ENCODE measurements around the gene TPGS1.
A peak's percentile ranks its signal among the peaks of the same experiment; 100 is the strongest.
"Not testable (repeated sequence)": the region's sequence is repeated elsewhere in the genome, so short reads cannot be mapped to it uniquely, and the experiment has no call there.

TPGS1 gene

DNA sequence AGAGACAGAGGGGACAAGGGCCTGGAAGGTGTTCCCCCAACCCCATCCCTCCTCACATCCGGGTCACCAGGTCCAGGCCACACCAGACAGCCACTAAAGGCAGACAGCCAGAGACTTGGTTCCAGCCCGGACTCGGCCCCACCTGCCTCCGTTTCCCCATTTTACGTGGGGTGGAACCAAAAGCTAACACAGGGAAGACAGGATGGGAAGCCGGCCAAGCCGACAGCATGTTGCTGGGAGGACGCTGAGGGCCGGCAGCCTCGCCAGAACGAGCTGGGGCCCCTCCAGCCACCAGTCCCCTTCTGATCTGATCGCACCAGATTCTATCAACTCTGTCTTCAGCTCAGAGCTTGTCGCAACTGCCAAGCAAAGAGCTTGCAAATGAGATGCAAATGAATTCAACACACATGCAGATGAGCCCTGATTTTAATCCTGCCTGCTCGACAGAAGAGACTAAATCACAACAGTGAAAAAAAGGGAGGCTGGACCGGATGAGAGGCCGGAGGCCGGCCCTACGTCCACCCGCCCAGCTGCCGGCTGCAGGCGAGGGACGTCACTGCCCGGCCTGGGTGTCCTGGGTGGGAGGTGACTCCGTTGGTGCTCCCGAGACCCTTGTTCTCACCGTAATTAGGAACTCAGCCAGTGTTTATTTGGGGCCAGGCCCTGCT, 28.9 kb upstream of the TPGS1 start:
- DNase-seq = no peak

DNA sequence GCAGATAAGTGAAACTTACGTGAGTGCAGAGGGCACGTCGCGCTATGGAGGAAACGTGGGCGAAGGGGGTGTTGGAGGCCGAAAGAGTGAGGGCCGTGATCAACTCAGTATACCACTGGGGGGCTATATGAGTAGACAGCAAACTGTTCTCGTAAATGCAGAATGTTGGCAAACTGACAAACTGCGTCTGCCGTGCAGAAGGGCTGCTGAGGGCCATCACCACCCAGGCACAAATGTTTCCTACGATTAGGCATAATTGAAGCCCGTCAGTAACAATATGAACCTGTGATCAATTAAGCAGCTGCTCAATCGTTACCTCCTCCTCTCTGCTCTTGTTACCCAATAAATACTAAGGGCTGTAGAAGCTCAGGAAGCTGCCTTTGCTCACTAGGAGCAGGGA, 28.3 kb upstream of the TPGS1 start:
- DNase-seq = no peak

DNA sequence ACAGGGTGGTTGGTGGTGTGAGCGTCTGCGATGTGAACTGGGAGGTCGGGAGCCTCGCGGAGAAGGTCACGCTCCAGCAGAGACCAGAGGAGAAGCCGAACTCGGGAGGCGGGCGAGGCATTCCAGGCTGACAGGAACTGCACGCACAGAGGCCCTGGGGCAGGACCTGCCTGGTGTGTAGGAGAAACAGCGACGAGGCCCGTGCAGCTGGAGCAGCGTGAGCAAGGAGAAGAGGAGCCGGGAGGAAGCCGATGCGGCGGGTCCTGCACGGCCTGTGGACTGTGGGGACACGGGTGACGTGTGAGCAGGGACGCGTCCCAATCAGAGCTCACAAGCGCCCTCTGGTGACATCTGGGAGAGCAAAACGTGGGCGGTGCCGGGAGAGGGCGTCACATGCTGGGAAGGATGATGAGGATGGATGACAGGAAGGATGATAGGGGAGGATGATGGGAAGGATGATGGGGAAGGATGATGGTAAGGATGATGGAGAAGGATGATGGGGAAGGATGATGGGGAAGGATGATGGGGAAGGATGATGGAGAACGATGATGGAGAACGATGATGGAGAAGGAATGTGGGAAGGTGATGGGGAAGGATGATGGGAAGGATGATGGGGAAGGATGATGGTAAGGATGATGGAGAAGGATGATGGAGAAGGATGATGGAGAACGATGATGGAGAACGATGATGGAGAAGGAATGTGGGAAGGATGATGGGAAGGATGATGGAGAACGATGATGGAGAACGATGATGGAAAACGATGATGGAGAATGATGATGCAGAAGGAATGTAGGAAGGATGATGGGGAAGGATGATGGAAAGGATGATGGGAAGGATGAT, 27.1 kb upstream of the TPGS1 start:
- DNase-seq = peak in 4 of 6 experiments; percentile 34 to 49 (median 36)

DNA sequence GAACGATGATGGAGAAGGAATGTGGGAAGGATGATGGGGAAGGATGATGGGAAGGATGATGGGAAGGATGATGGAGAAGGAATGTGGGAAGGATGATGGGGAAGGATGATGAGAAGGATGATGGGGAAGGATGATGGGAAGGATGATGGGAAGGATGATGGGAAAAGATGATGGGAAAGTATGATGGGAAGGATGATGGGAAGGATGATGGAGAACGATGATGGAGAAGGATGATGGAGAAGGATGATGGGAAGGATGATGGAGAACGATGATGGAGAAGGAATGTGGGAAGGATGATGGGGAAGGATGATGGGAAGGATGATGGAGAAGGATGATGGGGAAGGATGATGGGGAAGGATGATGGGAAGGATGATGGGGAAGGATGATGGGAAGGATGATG, 26.2 kb upstream of the TPGS1 start:
- not testable (repeated sequence) for DNase-seq

DNA sequence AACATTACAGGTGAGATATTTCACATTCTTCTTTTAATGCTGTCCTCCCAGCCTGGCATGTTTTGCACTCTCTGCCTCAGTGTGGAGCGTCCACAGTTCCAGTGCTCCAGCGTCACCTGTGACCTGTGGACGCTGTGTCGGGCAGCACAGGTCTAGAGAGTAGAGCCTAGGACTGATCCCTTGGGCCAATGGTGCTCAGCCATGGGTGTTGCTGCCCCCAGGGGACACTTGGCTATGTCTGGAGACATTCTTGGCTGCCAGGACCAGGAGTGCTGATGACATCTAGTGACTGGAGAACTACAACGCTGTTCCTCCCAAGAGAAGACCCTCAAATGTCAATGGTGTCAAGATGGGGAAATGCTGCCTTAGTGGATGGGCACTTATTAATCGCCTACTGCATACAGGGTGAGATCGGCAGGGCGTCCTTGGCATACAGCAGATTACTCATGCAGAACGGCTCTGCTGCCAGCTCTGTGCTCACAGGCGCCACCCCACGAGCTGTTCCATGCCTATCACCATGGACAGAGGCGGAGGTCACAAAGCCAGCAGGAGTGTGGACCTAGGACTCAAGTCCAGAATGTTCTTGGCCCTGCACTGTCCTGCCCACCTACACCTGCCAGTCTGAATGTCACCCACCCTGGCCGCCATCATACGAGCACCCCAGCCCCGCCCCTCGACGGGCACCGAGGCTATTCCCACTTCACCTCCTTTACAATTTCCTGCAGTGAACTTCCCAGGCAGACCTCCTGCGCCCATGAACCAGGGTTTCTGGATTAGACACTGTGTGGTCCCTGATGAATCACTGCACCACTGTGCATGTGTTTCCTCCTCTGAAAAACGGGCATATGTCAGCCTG, 24.9 kb upstream of the TPGS1 start:
- no peak for DNase-seq

DNA sequence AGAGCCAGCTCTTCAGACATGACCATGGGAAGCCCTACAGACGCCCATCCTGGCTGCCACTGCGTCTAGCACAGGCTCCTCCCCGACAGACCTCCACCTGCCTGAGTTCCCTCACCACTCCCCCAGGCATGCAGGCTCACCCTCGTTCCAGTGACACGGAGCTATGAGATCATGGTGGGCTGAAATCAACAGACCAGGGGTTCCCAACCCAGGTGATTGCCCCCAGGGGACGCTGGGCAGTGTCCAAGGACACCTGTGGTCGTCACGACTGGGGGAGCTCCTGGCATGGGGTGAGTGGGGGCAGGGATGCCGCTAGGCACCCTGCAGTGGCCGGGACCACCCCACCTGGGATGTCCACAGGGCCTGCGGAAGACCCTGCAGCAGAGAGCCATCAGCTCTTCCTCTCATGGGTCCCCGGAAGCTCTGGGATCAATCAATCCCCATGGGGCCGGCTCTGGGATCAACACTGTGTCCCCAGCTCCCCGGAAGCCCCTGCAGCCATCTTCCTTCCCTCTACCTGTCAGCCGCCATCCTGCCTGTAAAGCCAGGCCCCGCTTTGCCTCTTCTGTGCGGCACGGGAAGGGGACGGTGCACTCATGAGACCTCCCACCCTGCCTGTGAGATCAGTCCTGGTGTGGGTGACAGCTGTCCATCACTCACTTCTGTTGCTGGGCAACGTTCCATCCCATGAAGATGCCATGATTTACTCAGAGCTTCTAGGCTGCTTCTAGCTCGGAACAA, 23.8 kb upstream of the TPGS1 start:
- no peak for DNase-seq

DNA sequence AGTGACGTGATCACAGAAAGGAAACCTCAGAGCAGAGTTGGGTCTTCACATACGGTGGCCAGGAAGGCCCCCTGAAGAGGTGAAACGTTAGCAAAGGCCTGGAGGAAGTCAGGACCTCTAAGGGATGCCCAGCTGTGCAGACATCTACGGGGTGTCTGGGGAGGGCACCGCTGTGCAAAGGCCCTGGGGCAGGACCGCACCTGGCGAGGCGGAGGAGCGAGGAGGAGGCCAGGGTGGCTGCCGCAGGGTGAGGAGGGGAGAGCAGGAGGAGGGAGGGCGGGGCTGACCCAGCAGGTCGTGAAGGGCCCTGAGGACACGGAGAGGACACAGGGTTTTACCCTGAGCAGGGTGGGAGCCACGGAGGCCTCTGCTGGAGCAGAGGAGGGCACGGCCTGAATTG, 22.8 kb upstream of the TPGS1 start:
- no peak for DNase-seq

DNA sequence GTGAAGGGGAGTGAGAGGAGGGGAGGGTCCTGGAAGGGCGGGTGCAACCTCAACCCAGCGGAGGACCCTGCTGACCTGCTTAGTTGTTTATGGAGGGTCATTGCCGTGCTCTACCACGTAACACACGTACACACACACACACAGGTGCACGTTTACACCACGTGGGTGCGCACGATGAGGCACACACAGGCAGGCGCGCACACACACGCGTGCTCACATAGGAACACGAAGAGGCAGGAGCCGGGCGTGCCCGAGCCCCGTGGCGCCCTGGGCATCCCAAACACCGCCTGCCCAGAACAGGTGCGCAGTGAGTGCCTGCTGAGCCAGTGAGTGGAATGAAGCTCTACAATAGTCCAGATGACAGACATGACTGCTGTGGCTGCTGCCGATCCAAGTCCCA, 22.2 kb upstream of the TPGS1 start:
- no peak for DNase-seq

DNA sequence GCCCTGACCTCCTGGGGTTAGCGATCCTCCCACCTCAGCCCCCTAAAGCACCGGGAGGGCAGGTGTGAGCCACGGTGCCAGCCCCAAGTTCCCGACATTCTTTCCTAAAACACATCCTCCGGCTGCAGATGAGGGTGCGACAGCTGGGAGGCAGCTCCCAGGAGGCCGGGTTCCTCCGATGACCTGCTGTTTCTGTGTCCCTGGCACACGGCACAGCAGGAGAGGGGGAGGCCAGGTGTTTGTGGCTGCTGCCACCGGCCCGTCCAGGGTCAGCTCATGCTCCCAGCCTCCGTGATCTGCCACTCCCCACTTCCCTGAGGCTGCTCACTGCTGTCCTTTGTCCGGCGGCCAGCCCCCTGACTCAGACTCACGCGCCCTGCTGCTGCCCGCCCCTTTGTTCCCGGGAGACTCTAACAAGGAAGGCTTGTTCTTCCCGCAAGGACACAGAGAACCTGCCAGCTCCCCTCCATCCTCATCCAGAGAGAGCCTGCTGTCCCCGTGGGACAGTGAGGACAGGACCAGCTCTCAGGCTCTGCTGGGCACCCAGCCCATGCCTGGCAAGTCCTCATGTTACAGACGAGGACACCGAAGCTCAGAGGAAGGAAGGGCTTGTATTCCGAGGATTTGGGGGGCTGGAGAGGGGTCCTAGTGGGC, 21.6 kb upstream of the TPGS1 start:
- no peak for DNase-seq

DNA sequence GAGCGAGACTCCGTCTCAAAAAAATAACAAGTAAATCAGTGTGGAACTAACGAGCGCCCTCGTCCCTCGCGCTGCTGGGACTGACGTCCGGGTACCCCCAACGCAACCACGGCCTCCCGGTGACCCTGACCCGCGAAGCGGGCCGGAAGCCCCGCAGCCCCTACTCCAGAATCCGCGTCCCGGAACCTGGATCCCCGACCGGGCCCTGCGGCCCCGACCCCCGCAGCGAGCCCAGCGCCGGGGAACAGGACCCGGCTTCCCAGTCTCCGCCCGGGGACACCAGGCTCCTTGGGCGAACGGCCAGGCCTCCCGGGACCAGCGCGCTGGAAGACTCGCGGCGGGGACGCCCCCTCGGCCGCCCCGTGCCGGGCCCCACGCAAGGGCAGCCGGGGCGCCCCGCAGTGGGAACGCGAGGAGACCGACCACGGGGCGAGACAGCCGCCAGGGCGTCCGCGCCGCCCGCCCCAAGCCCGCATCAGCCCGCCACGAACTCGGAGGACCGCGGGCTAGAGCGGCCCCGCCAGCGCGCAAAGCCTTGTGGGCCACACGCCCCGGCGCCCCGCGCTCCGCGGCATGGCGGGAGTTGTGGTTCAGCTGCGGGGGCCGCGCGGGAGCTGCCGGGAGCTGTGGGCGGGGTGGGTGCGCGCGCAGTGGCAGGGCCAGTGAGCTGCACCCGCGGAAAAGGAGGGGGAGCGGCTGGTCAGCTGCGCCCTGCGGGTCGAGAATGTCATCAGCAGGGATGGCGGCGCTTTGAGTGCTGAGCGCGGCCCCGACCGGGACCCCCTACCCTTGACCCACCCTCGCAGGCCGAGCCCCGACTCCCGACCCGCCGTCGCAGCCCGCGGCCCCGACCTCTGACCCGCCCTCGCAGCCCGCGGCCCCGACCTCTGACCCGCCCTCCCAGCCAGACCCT, 18.5 kb upstream of the TPGS1 start:
- peak; percentile 80 to 91 (median 88) for DNase-seq

DNA sequence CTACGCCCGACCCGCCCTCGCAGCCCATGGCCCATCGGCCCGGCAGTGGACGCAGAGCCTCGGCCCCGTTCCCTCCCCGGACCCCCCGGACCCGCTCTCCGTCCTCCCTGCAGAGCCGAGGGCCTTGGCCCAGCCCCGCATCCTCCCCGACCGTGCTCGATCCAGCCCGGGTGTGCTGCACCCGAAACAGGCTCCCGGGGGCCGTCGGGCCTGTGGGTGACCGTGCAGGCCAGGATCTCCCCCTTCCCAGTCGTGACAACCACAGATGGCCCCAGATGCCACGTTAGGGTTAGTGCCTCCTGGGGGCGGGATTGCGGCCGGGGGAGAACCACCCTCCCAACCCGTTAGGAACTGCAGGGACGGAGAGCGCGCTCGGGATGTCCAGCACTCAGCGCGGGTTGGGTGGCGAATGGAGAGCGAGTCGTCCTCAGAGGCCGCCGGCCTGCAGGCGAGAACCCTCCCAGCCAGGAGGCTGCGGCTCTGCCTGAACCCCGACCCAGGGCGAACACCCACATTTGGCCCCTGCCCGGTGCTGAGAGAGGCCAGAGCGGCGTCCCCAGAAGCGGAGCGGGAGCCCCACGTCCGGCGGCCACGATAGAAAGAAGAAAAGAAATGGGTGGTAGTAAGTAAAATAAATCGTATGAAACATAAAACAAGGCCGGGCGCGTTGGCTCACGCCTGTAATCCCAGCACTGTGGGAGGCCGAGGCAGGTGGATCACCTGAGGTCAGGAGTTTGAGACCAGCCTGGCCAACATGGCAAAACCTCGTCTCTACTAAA, 17.7 kb upstream of the TPGS1 start:
- peak in 1 of 6 experiments; percentile 48 for DNase-seq

DNA sequence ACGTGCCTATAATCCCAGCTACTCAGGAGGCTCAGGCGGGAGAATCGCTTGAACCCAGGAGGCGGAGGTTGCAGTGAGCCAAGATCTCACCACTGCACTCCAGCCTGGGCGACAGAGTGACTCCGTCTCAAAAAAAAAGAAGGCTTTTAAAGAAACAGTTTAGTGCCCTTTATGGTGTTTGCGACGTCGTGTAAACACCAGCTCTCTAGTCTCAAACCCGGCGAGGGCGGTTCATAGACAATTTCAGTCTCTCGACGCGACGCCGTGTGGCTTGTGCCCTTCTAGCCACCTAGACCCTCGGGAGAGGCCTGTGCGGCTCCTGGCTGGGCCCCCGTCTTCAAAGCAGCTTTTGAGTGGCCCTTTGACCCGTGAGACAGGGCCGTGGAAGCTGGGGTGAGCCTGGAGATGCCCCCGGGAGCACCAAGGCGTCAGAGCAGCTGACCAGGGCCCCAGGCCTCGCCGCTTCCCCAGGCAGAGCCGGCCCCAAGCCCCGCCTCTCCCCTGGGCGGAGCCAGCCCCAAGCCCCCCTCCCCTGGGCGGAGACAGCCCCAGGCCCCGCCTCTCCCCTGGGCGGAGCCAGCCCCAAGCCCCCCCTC, 16.1 kb upstream of the TPGS1 start:
- peak in 4 of 6 experiments; percentile 9 to 57 (median 38) for DNase-seq

DNA sequence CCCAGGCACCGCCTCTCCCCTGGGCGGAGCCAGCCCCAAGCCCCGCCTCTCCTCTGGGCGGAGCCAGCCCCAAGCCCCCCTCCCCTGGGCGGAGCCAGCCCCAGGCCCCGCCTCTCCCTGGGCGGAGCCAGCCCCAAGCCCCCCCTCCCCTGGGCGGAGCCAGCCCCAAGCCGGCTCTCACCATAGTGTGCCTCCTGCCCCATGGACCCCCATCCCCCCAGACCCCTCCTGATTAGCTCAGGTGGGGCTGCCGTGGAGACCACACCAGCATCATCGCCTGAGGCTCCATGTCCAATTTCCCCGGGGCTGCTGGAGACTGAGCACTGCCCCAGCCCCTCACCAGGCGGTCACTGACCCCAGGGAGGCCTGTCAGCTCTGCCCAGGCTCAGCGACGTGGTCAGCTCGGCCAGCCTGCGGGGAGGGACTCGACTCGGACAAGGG, 15.2 kb upstream of the TPGS1 start:
- peak in 4 of 6 experiments; percentile 49 to 78 (median 54) for DNase-seq

DNA sequence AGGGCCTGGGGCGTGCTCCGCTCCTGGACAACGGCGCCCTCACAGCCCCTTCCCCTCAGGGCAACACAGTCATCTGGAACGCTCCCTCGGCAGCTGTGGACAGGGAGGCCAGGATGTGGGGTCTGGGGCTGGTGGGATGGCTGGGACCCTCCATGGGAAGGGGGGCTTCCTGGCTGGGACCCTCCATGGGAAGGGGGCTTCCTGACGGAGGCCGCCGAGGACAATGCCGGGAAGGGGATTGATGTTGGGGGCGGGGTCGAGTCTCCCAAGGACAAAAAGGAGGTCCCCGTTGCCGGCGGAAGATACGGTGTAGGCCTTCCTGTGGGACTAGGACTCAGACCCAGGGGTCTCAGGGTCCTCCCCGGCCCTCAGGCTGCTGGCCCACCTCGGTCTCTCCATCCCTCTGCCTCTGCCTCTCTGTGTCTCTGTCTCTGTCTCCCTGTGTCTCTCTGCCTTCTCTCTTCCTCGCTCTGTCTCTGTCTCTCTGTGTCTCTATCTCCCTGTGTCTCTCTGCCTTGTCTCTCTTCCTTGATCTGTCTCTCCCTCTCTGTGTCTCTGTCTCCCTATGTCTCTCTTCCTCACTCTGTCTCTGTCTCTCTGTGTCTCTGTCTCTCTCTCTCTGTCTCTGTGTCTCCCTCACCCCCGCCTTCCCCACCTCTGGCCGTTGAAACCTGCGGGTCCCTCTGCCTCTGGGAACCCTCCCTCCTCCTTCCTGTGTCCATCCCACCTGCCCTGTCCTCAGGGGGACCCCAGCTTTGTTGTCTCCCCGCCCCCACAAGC, 13.7 kb upstream of the TPGS1 start:
- DNase-seq = no peak

DNA sequence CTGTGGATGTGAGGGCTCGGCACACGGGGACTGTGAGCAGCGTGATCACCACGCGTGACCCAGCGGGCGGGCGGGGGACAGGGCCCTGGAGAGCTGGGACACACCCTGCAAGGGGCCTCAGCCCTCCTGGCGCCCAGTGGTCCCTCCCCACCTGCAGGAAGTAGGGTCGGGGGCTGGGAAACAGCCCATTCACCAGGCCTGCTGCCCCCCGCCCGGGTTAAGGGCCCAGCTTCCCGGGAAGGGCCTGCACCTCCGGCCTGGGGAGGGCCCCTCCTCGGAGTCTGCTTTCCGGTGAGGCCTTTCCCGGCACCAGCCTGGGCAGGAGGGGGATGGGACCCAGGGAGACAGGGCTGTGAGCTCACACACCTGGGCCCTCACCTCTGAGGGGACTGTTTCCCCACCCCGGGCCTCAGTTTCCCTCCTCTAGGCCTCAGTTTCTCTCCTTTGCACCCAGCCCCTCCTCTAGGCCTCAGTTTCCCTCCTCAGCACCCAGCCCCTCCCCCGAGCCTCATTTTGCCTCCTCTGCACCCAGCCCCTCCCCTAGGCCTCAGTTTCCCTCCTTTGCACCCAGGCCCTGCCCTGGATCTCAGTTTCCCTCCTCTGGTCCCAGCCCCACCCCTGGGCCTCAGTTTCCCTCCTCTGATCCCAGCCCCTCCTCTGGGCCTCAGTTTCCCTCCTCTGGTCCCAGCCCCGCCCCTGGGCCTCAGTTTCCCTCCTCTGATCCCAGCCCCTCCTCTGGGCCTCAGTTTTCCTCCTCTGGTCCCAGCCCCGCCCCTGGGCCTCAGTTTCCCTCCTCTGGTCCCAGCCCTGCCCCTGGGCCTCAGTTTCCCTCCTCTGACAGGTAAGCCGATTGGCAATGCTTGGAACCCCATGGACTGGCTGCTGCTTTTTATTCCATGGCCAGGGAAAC, 12.9 kb upstream of the TPGS1 start:
- DNase-seq = no peak

DNA sequence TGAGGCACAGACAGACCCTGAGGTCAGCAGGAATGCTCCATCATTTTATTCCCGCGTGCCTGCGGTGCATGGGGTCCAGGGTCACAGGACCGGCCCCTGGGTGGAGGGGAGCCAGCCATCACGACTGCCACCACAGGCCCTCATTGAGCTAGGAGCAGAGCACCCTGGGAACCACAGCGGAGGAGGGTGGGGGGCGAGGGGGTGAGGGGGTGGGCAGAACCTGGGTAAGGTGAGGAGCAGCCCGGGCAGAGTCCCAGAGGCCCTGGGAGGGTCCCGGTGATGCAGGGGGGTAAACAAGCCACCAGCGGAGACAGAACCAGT, 12.3 kb upstream of the TPGS1 start:
- no peak for DNase-seq

DNA sequence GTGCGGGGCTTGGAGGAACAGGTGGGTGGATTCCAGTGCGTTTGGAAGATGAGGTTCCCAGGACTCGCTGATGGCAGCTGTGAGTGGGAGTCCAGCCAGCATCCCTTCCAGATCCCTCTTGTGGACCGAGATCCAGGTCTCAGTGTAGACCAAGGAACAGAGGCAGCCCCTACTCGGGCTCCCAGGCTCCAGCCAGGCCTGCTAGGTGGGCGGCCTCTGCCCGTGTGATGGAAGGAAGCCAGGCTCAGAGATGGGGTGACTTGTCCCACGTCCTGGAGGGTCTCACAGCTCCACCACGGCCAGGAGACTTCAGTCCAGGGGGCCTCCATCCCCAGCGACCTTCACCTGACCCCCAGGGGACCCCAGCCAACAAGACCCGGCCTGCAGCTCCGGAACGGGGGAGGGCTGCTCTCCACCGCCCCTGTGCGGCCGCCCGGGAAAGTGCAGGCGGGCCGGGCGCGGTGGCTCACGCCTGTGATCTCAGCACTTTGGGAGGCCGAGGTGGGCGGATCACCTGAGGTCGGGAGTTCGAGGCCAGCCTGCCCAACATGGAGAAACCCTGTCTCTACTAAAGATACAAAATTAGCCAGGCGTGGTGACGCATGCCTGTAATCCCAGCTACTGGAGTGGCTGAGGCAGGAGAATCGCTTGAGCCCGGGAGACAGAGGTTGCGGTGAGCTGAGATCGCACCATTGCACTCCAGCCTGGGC, 11.7 kb upstream of the TPGS1 start:
- peak in 3 of 6 experiments; percentile 24 to 55 (median 34) for DNase-seq

Measured in stimulated activated naive CD4-positive, alpha-beta T cell (primary cell).